GM12801 (cell line): ENCODE data around the gene COL4A2.

ENCODE experiments used
- CTCF ChIP-seq: IDR thresholded peaks from one replicate; pipeline ENCODE4 v1.5.1; 2011; ENCODE audit warnings: control low read depth; ENCODE audit not compliant: insufficient read length; ENCODE audit errors: extremely low read depth

The COL4A2 gene

GRCh38 chr13:110491869-110492678 is 185.0 kb downstream of the COL4A2 start:
- no peak for TF ChIP-seq CTCF

- TF ChIP-seq CTCF: no peak
These were observed 185.9 kb downstream of the COL4A2 start for GRCh38 chr13:110492679-110493593.

- no peak for TF ChIP-seq CTCF
These were observed 186.5 kb downstream of the COL4A2 start for GRCh38 chr13:110493613-110494012.

- no peak for TF ChIP-seq CTCF
These were observed 188.3 kb downstream of the COL4A2 start for GRCh38 chr13:110495376-110495775.

GRCh38 chr13:110495881-110496280 is 188.8 kb downstream of the COL4A2 start:
- no peak for TF ChIP-seq CTCF

- TF ChIP-seq CTCF: no peak
These were observed 189.2 kb downstream of the COL4A2 start for GRCh38 chr13:110496281-110496680.

- no peak for TF ChIP-seq CTCF
These were observed 189.9 kb downstream of the COL4A2 start for GRCh38 chr13:110497003-110497402.
